Stimulated activated CD8-positive, alpha-beta memory T cell treated with anti-CD3 and anti-CD28 coated beads, Interleukin-12 subunit alpha, Interleukin-12 subunit beta, amount 100 ng/mL, for 24 hours (primary cell): ENCODE results near the gene GABPB2.
"Not testable (repeated sequence)": the region's sequence is repeated elsewhere in the genome, so short reads cannot be mapped to it uniquely, and the experiment has no call there.

Experiments
- DNase-seq: peaks from one replicate; pipeline ENCODE4 v3.0.0-alpha.2; 2020; ENCODE audit errors: extremely low read depth

GABPB2 gene

GRCh38 chr1:151060007-151060656 is 10.4 kb upstream of the GABPB2 start, which contains the start of gene MLLT11:
TSS of gene MLLT11 (plus strand) at chr1:151060397. CDS start at chr1:151067225, 6,828 bp downstream.
- no peak for DNase-seq

- DNase-seq, result no peak
Measured at GRCh38 chr1:151060657-151061421, 9.7 kb upstream of the GABPB2 start.

- DNase-seq, result no peak
Measured at GRCh38 chr1:151061704-151062103, 8.9 kb upstream of the GABPB2 start.

GRCh38 chr1:151062741-151063371 is 7.7 kb upstream of the GABPB2 start:
- no peak for DNase-seq

- no peak for DNase-seq
Measured at GRCh38 chr1:151065089-151065645, 5.4 kb upstream of the GABPB2 start.

DNA sequence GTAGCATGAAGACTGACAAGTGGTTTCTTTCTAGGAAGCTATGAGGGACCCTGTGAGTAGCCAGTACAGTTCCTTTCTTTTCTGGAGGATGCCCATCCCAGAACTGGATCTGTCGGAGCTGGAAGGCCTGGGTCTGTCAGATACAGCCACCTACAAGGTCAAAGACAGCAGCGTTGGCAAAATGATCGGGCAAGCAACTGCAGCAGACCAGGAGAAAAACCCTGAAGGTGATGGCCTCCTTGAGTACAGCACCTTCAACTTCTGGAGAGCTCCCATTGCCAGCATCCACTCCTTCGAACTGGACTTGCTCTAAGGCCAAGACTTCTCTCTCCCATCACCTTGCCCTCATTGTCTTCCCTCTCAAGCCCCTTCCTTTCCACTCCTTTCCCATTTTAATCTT is 3.4 kb upstream of the GABPB2 start:
- DNase-seq, result no peak

- DNase-seq, result no peak
Measured at GRCh38 chr1:151069103-151069486, 1.5 kb upstream of the GABPB2 start.

GRCh38 chr1:151072224-151072623 is 1.7 kb downstream of the GABPB2 start:
- no peak for DNase-seq

DNA sequence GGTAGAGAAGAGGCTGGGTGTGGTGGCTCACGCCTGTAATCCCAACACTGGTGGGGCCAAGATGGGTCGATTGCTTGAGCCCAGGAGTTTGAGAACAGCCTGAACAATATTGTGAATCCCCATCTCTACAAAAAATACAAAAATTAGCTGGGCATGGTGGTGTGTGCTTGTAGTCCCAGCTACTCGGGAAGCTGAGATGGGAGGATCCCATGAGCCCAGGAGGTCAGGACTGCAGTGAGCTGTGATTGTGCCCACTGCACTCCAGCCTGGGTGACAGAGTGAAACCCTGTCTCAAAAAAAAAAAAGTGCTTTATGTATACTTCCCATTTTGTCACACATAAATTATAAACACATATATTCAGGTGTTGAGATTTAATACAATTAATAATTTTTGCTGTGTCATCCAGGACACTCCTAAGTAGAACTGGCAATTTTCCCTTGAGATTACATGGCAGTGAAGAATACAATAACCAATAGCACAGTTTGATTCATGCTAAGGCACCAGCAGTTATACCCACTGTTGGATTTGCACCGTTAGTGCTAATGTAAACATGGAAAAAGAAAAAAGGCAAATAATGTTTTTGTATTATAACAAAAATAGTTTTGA is 15.5 kb downstream of the GABPB2 start:
- DNase-seq, result no peak

DNA sequence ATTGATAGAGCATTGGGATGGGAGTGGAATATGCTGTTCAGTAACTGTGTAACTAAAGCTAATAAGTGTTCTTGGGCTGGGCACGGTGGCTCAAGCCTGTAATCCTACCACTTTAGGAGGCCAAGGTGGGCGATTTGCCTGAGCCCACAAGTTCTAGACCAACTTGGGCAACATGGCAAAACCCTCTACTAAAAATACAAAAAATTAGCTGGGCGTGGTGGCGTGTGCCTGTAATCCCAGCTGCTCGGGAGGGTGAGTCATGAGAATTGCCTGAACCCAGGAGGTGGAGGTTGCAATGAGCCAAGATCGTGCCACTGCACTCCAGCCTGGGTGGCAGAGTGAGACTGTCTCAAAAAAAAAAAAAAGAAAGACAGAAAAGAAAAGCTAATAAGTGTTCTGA is 26.9 kb downstream of the GABPB2 start:
- not testable (repeated sequence) for DNase-seq

GRCh38 chr1:151098126-151098525 is 27.6 kb downstream of the GABPB2 start:
- no peak for DNase-seq

DNA sequence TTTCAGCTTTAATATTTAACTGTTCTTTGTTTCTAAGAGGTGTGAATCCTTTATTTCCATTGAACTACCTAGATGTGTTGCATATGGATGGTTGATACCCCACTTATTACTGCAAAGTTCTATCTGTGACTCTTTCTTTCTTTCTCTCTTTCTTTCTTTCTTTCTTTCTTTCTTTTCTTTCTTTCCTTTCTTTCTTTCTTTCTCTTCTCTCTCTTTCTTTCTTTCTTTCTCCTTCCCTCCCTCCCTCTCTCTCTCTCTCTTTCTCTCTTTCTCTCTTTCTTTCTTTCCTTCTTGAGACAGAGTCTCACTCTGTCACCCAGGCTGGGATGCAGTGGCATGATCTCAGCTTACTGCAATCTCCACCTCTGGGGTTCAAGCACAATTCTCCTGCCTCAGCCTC is 34.1 kb downstream of the GABPB2 start:
- DNase-seq, result no peak

- DNase-seq, result no peak
Measured at GRCh38 chr1:151106894-151107293, 36.3 kb downstream of the GABPB2 start.

GRCh38 chr1:151108331-151108730 is 37.8 kb downstream of the GABPB2 start:
- DNase-seq, result no peak

DNA sequence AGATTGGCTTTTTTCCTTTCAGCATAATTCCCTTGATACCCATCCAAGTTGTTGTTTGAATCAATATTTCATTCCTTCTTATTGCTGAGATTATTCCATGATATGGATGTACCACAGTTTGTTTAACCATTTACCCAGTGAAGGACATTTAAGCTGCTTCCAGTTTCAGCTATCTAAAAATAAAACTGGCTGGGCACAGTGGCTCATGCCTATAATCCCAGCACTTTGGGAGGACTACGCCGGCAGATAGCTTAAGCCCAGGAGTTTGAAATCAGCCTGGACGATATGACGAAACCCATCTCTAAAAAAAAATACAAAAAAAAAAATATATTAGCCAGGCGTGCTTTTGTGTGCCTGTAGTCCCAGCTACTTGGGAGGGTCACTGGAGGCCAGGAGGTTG is 43.3 kb downstream of the GABPB2 start:
- DNase-seq, result no peak

GRCh38 chr1:151124763-151125403 is 54.3 kb downstream of the GABPB2 start:
- DNase-seq, result no peak

DNA sequence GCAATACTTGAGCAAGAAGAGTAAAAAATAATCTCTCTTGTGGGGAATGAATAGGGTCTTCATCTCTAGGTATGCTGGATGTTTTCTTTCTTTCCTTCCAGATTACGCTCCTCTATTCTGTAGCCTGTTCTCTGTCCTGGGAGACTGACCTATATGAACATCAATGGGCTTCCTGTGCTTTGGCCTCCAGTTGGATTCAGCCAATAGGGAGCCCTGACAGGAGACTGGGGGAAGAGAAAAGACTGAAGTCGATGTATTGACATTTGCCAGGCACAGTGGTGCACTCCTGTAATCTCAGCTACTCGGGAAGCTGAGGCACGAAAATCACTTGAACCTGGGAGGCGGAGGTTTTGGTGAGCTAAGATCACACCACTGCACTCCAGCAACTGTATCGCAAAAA is 58.2 kb downstream of the GABPB2 start:
- no peak for DNase-seq

DNA sequence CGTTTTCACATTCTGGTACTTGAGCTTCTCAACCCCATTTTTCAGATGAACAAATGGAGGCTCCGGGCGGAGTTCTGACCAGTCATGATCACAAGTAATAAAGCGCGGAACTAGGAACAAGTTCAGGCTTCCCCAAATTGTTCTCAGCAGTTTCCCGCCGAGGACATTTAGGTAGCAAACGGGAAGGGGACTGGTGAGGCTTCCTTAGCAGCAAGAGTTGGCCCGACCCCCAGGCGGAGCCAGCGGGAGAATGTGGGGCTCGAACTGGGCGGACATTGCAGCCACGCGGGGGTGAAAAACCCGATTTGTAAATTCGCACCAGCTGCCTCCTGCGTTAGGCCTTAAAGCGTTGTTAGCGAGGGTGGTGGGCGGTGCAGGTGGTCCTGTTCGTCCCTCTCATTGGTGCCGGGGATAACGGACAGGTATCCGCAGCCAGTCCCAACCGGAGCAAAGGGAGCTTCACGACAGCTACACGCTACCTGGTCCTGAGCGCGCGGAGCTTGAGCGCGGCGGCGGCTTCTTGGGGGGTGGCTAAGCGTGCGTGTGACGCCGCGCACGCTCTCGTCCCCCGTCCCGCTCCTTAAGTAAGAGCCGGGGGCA is 60.5 kb downstream of the GABPB2 start:
- DNase-seq, result peak; percentile 59

- no peak for DNase-seq
Measured at GRCh38 chr1:151131701-151132334, 61.3 kb downstream of the GABPB2 start.

- DNase-seq, result no peak
Measured at GRCh38 chr1:151132335-151133017, 61.9 kb downstream of the GABPB2 start.
